Measurements from ENCODE around the gene LBHD2.
"Not testable (repeated sequence)": the region's sequence is repeated elsewhere in the genome, so short reads cannot be mapped to it uniquely, and the experiment has no call there.

The LBHD2 gene

DNA sequence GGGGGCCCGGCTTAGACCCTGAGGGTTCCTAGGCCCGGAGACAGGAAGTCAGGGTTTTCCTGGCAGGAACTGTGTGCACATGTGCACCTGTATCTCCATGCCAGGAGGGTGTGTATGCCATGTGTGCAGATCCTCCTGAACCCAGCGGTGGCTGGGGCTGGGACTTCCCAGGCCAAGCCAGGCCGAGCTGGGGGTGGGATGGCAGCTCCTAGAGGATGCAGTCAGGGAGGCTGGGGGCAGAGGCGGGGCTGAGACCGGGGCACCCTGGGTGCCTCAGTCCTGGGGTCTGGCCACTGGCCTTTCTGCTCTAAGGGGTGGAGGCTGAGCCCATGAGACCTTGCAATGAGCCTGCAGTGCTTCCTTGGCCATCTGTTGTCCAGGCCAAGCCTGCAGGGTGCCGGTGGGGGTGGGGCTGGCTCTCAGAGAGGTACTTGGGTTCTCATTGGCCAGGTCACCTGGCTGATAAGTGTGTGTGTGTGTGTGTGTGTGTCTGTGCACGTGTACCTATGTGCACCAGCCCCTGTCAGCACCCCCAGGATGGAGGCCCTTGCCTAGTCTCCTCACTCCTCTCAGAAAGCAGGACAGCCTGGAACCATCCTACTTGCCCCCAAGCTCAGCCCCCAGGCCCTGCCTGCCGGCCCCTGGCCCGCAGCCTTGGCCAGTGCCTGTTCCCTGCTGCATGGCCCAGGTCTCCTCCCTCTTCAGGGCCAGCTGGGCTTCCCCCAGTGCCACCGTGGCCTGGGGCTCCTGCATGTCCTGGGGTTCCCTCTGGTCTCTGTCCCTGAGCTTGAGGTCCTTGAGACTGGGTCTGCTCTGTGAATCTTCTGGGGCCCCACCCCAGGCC, 28.6 kb downstream of the LBHD2 start:
- no peak overlapping the region for H3K23ac ChIP-seq (ENCODE audit: low read length)
- H3K4me3 ChIP-seq (ENCODE audit: low read depth, low read length): no peak overlapping the region
- H2BK12ac ChIP-seq (ENCODE audit: low read length): no peak overlapping the region
- no peak overlapping the region for H3K27ac ChIP-seq (ENCODE audit: low read depth, low read length)
- H3K27me3 ChIP-seq (ENCODE audit: insufficient read depth, low read length): no peaks in the 10 kb centered on the region
- H2AK5ac ChIP-seq (ENCODE audit: low read length): no peak overlapping the region
- H2BK5ac ChIP-seq (ENCODE audit: low read depth, low read length, poor library complexity): no peak overlapping the region
- H3K9me3 ChIP-seq (ENCODE audit: insufficient read depth, low read depth, low read length): no peaks in the 10 kb centered on the region
- H2AFZ ChIP-seq (ENCODE audit: insufficient read depth, low read length, poor library complexity): no peak overlapping the region
- no peak overlapping the region for H4K12ac ChIP-seq (ENCODE audit: low read depth, low read length)
- no peak overlapping the region for H3K4me2 ChIP-seq (ENCODE audit: low read length)
- no CpG with 5 or more reads among the region's 11 CpGs for WGBS (ENCODE audit: extremely low coverage, insufficient coverage, insufficient read length)
- peaks cover 2% of the 10 kb centered on the region for H3K79me2 ChIP-seq (ENCODE audit: control insufficient read depth, insufficient read depth, low read length, poor library complexity)
- no peak overlapping the region for H3K4ac ChIP-seq (ENCODE audit: low read depth, low read length)
- no peak overlapping the region for H3K9ac ChIP-seq (ENCODE audit: low read length)
- no peak overlapping the region for H3K18ac ChIP-seq (ENCODE audit: low read length)
- no peak overlapping the region for H3K14ac ChIP-seq (ENCODE audit: low read length)
- H2BK120ac ChIP-seq (ENCODE audit: insufficient read depth, low read length, poor library complexity): peak overlapping the region; percentile 25
- no peaks in the 10 kb centered on the region for H3K36me3 ChIP-seq (ENCODE audit: control insufficient read depth in 1 of 2, insufficient read depth in 2 of 2, low read length in 2 of 2)
- H3K79me1 ChIP-seq (ENCODE audit: low read length): peaks cover 18% of the 10 kb centered on the region
- H4K8ac ChIP-seq (ENCODE audit: low read depth, low read length): no peak overlapping the region
- peak overlapping the region; percentile 40 for H4K91ac ChIP-seq (ENCODE audit: low read depth, low read length)
- H3K4me1 ChIP-seq (ENCODE audit: control insufficient read depth in 1 of 2, insufficient read depth in 2 of 2, low read length in 2 of 2): peaks cover 19 to 27% of the 10 kb centered on the region in 2 experiments
- no peak for DNase-seq

GRCh38 chr14:103113303-103113702, 29.3 kb downstream of the LBHD2 start:
- H3K4me1 ChIP-seq (ENCODE audit: control insufficient read depth in 1 of 2, insufficient read depth in 2 of 2, low read length in 2 of 2): peaks cover 19 to 27% of the 10 kb centered on the region in 2 experiments
- no peaks in the 10 kb centered on the region for H3K36me3 ChIP-seq (ENCODE audit: control insufficient read depth in 1 of 2, insufficient read depth in 2 of 2, low read length in 2 of 2)
- H4K8ac ChIP-seq (ENCODE audit: low read depth, low read length): no peak overlapping the region
- H3K4me2 ChIP-seq (ENCODE audit: low read length): no peak overlapping the region
- H3K23ac ChIP-seq (ENCODE audit: low read length): no peak overlapping the region
- H4K91ac ChIP-seq (ENCODE audit: low read depth, low read length): peak overlapping the region; percentile 10
- no CpG with 5 or more reads among the region's 5 CpGs for WGBS (ENCODE audit: extremely low coverage, insufficient coverage, insufficient read length)
- no peak overlapping the region for H3K4me3 ChIP-seq (ENCODE audit: low read depth, low read length)
- DNase-seq: no peak
- no peak overlapping the region for H3K14ac ChIP-seq (ENCODE audit: low read length)
- peaks cover 15% of the 10 kb centered on the region for H3K79me1 ChIP-seq (ENCODE audit: low read length)
- no peak overlapping the region for H3K18ac ChIP-seq (ENCODE audit: low read length)
- no peak overlapping the region for H2BK5ac ChIP-seq (ENCODE audit: low read depth, low read length, poor library complexity)
- H2BK120ac ChIP-seq (ENCODE audit: insufficient read depth, low read length, poor library complexity): no peak overlapping the region
- H2BK12ac ChIP-seq (ENCODE audit: low read length): peak overlapping the region; percentile 6
- no peak overlapping the region for H3K9ac ChIP-seq (ENCODE audit: low read length)
- H3K4ac ChIP-seq (ENCODE audit: low read depth, low read length): no peak overlapping the region
- H3K27ac ChIP-seq (ENCODE audit: low read depth, low read length): no peak overlapping the region
- H2AK5ac ChIP-seq (ENCODE audit: low read length): no peak overlapping the region
- no peaks in the 10 kb centered on the region for H3K9me3 ChIP-seq (ENCODE audit: insufficient read depth, low read depth, low read length)
- H3K27me3 ChIP-seq (ENCODE audit: insufficient read depth, low read length): no peaks in the 10 kb centered on the region
- no peak overlapping the region for H4K12ac ChIP-seq (ENCODE audit: low read depth, low read length)
- no peak overlapping the region for H2AFZ ChIP-seq (ENCODE audit: insufficient read depth, low read length, poor library complexity)
- peaks cover 2% of the 10 kb centered on the region for H3K79me2 ChIP-seq (ENCODE audit: control insufficient read depth, insufficient read depth, low read length, poor library complexity)

- Histone ChIP-seq H3K4ac (ENCODE audit: low read depth, low read length) (no peak overlapping the region), H3K14ac (ENCODE audit: low read length) (no peak overlapping the region), H4K12ac (ENCODE audit: low read depth, low read length) (no peak overlapping the region), H3K4me2 (ENCODE audit: low read length) (no peak overlapping the region), H2BK5ac (ENCODE audit: low read depth, low read length, poor library complexity) (no peak overlapping the region), H3K27ac (ENCODE audit: low read depth, low read length) (no peak overlapping the region), H3K18ac (ENCODE audit: low read length) (no peak overlapping the region), H3K9ac (ENCODE audit: low read length) (no peak overlapping the region), H3K4me1 (ENCODE audit: control insufficient read depth in 1 of 2, insufficient read depth in 2 of 2, low read length in 2 of 2) (peaks cover 19 to 27% of the 10 kb centered on the region in 2 experiments), H3K79me1 (ENCODE audit: low read length) (peaks cover 13% of the 10 kb centered on the region), H3K9me3 (ENCODE audit: insufficient read depth, low read depth, low read length) (no peaks in the 10 kb centered on the region), H2AK5ac (ENCODE audit: low read length) (no peak overlapping the region), H3K4me3 (ENCODE audit: low read depth, low read length) (no peak overlapping the region), H3K27me3 (ENCODE audit: insufficient read depth, low read length) (no peaks in the 10 kb centered on the region), H4K91ac (ENCODE audit: low read depth, low read length) (no peak overlapping the region), H4K8ac (ENCODE audit: low read depth, low read length) (no peak overlapping the region), H3K23ac (ENCODE audit: low read length) (no peak overlapping the region), H2BK120ac (ENCODE audit: insufficient read depth, low read length, poor library complexity) (no peak overlapping the region), H3K36me3 (ENCODE audit: control insufficient read depth in 1 of 2, insufficient read depth in 2 of 2, low read length in 2 of 2) (no peaks in the 10 kb centered on the region), H2AFZ (ENCODE audit: insufficient read depth, low read length, poor library complexity) (no peak overlapping the region), H2BK12ac (ENCODE audit: low read length) (peak overlapping the region; percentile 6), H3K79me2 (ENCODE audit: control insufficient read depth, insufficient read depth, low read length, poor library complexity) (peaks cover 2% of the 10 kb centered on the region)
- DNase-seq: no peak
- WGBS (ENCODE audit: extremely low coverage, insufficient coverage, insufficient read length): no CpG with 5 or more reads among the region's 13 CpGs
Measured at GRCh38 chr14:103113774-103114173, 29.8 kb downstream of the LBHD2 start.

GRCh38 chr14:103115086-103115679, 31.2 kb downstream of the LBHD2 start:
- WGBS (ENCODE audit: extremely low coverage, insufficient coverage, insufficient read length): no CpG with 5 or more reads among the region's 12 CpGs
- peaks cover 16 to 20% of the 10 kb centered on the region in 2 experiments for H3K4me1 ChIP-seq (ENCODE audit: control insufficient read depth in 1 of 2, insufficient read depth in 2 of 2, low read length in 2 of 2)

More at GRCh38 chr14:103115086-103115679, 31.2 kb downstream of the LBHD2 start:
- not testable (repeated sequence) for H2BK5ac ChIP-seq (ENCODE audit: low read depth, low read length, poor library complexity); H4K12ac ChIP-seq (ENCODE audit: low read depth, low read length); H3K9ac ChIP-seq (ENCODE audit: low read length); H3K4me2 ChIP-seq (ENCODE audit: low read length); H4K8ac ChIP-seq (ENCODE audit: low read depth, low read length); H3K4me3 ChIP-seq (ENCODE audit: low read depth, low read length); H3K14ac ChIP-seq (ENCODE audit: low read length); H2AK5ac ChIP-seq (ENCODE audit: low read length); H3K4ac ChIP-seq (ENCODE audit: low read depth, low read length); H3K79me2 ChIP-seq (ENCODE audit: control insufficient read depth, insufficient read depth, low read length, poor library complexity); H4K91ac ChIP-seq (ENCODE audit: low read depth, low read length); H3K23ac ChIP-seq (ENCODE audit: low read length); H3K36me3 ChIP-seq (ENCODE audit: control insufficient read depth in 1 of 2, insufficient read depth in 2 of 2, low read length in 2 of 2); H3K18ac ChIP-seq (ENCODE audit: low read length); H2AFZ ChIP-seq (ENCODE audit: insufficient read depth, low read length, poor library complexity); H2BK12ac ChIP-seq (ENCODE audit: low read length); H3K9me3 ChIP-seq (ENCODE audit: insufficient read depth, low read depth, low read length); H3K27ac ChIP-seq (ENCODE audit: low read depth, low read length); H2BK120ac ChIP-seq (ENCODE audit: insufficient read depth, low read length, poor library complexity); H3K27me3 ChIP-seq (ENCODE audit: insufficient read depth, low read length); H3K79me1 ChIP-seq (ENCODE audit: low read length)
- peak in 1 of 2 donors; percentile 56 for DNase-seq

Data from trophoblast cell (in vitro differentiated cells and primary cell).